ENCODE measurements around the gene ACAP3.

DNA sequence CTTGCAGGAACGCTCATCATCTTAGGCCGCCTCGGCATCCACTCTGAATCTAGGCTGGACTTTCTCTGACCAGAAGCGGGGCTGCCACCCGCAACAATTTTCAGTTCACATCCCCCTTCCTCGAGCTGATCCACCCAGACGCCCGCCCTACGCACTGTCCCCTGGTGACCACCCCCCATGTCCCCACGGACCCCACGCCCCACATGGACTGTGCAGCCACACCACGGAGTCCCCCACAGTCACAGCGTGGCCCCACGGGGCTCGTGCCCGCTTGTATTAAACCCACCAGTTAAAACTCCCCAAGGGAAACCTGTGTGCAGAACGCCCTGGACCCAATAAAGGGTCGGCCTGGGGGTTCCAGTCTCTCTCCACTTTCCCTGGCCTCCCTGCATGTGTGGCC, 48.2 kb downstream of the ACAP3 start:
- TF ChIP-seq, protein P1, sequence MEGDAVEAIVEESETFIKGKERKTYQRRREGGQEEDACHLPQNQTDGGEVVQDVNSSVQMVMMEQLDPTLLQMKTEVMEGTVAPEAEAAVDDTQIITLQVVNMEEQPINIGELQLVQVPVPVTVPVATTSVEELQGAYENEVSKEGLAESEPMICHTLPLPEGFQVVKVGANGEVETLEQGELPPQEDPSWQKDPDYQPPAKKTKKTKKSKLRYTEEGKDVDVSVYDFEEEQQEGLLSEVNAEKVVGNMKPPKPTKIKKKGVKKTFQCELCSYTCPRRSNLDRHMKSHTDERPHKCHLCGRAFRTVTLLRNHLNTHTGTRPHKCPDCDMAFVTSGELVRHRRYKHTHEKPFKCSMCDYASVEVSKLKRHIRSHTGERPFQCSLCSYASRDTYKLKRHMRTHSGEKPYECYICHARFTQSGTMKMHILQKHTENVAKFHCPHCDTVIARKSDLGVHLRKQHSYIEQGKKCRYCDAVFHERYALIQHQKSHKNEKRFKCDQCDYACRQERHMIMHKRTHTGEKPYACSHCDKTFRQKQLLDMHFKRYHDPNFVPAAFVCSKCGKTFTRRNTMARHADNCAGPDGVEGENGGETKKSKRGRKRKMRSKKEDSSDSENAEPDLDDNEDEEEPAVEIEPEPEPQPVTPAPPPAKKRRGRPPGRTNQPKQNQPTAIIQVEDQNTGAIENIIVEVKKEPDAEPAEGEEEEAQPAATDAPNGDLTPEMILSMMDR (IDR thresholded peaks at IDR 0.05), result no peak
- TF ChIP-seq POLR2A (IDR thresholded peaks at IDR 0.05), result no peak
- TF ChIP-seq EP300 (IDR thresholded peaks at IDR 0.05), result no peak

All from tibial nerve (tissue), 4 donors.